Ishikawa (cell line): ENCODE results near the gene CCR5AS.

Experiments used
- CEBPB ChIP-seq: IDR thresholded peaks from 2 replicates; pipeline ENCODE4 v1.6.1; 2012
- CREB1 ChIP-seq: IDR thresholded peaks from 2 replicates; pipeline ENCODE4 v1.6.1; 2012; ENCODE audit warnings: low read depth
- EGR1 ChIP-seq: IDR thresholded peaks from 2 replicates; pipeline ENCODE4 v1.6.1; 2012
- EP300 ChIP-seq: IDR thresholded peaks from 2 replicates; pipeline ENCODE4 v1.6.1; 2012; ENCODE audit warnings: borderline replicate concordance
- FOXM1 ChIP-seq: IDR thresholded peaks from 2 replicates; pipeline ENCODE4 v1.6.1; 2012; ENCODE audit warnings: low read depth, borderline replicate concordance
- NFIC ChIP-seq: IDR thresholded peaks from 2 replicates; pipeline ENCODE4 v1.6.1; 2012
- RAD21 ChIP-seq: IDR thresholded peaks from 2 replicates; pipeline ENCODE4 v1.6.1; 2012; ENCODE audit warnings: low read depth
- REST ChIP-seq: IDR thresholded peaks from 2 replicates; pipeline ENCODE4 v1.6.1; 2012; ENCODE audit warnings: low read depth, mild to moderate bottlenecking
- TAF1 ChIP-seq: IDR thresholded peaks from 2 replicates; pipeline ENCODE4 v1.6.1; 2012; ENCODE audit warnings: low read depth, mild to moderate bottlenecking
- TCF12 ChIP-seq: IDR thresholded peaks from 2 replicates; pipeline ENCODE4 v1.6.1; 2012; ENCODE audit warnings: low read depth
- TEAD4 ChIP-seq: IDR thresholded peaks from 2 replicates; pipeline ENCODE4 v1.6.1; 2012
- USF1 ChIP-seq: IDR thresholded peaks from 2 replicates; pipeline ENCODE4 v1.6.1; 2012
- YY1 ChIP-seq: IDR thresholded peaks from 2 replicates; pipeline ENCODE4 v1.6.1; 2012; ENCODE audit warnings: low read depth
- ZBTB7A ChIP-seq: IDR thresholded peaks from 2 replicates; pipeline ENCODE4 v1.6.1; 2012; ENCODE audit warnings: low read depth
- TF ChIP-seq, protein P1 (sequence below): IDR thresholded peaks from 2 replicates; pipeline ENCODE4 v1.6.1; 2012

Gene CCR5AS

GRCh38 chr3:46448721-46449120 is 41.9 kb upstream of the CCR5AS start:
- no peak for TF ChIP-seq TAF1
- no peak for TF ChIP-seq FOXM1
- TF ChIP-seq USF1: no peak
- TF ChIP-seq CEBPB: no peak
- no peak for TF ChIP-seq TEAD4
- TF ChIP-seq CREB1: no peak
- no peak for TF ChIP-seq RAD21
- no peak for TF ChIP-seq REST
- no peak for TF ChIP-seq YY1
- TF ChIP-seq ZBTB7A: no peak
- TF ChIP-seq NFIC: no peak

DNA sequence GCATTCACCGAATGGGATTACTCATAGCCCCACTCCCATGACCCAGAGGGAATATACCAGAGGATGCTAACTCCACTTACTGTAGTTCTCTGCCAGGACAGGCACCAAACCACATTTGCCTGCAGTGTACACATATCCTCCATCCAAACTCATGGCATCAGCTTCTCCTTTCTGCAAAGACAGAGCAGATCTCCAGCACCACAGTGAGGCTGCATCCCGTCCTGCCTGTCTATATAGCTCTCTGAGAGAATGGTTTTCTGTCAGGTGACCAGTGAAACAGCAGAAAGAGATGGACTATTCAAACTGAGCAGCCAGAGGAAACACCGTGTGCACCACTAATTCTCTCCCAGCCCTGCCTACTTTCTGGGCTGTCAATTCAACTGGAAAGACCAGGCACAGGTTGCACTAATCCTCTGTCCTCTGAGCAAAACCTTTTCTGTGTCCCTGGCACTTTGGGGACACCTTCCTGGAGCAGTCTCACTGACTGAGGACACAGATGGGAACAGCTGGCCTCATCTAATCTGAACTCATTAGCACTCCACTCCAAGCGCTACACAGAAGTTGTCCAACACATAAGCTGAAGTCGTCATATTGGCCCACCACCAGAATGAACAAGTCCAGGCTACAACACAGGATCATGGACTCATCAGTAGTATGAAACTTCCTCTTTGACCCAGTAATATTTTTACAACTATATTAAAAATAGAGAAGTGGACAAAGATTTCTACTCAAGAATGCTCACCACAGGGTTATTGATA is 40.5 kb upstream of the CCR5AS start:
- TF ChIP-seq YY1 (no peak), TAF1 (no peak), RAD21 (no peak), EP300 (no peak), REST (no peak), FOXM1 (no peak)
- TF ChIP-seq, protein P1, sequence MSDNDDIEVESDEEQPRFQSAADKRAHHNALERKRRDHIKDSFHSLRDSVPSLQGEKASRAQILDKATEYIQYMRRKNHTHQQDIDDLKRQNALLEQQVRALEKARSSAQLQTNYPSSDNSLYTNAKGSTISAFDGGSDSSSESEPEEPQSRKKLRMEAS: no peak

GRCh38 chr3:46442576-46443530 is 36.0 kb upstream of the CCR5AS start:
- TF ChIP-seq TAF1: no peak
- TF ChIP-seq RAD21: peak; percentile 61

GRCh38 chr3:46440531-46441294 is 33.8 kb upstream of the CCR5AS start:
- TF ChIP-seq YY1: no peak
- no peak for TF ChIP-seq ZBTB7A
- TF ChIP-seq NFIC: no peak
- TF ChIP-seq TEAD4: no peak
- TF ChIP-seq CEBPB: no peak
- no peak for TF ChIP-seq EGR1
- TF ChIP-seq USF1: no peak

DNA sequence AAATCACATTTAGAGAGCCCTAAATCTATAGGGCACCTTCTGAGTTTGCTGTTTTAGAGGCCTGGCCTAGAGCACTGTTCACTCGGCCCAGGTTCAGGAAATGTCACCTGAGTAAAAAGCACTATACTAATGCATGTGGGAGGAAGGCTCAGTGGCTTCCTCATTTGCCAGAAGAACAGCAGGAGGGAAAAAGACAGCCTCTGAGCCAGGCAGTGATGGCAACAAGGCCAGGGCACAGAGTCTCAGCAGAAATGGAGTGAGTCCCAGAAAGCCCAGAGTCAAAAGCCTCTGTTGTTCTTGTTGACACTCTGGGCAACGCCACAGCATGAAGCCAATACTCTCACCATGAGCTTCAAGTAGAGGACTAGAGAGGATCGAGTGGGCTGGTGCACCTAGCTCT is 32.0 kb upstream of the CCR5AS start:
- no peak for TF ChIP-seq TCF12
- TF ChIP-seq TAF1: no peak
- TF ChIP-seq NFIC: no peak
- no peak for TF ChIP-seq EGR1
- TF ChIP-seq CEBPB: no peak
- TF ChIP-seq YY1: no peak
- no peak for TF ChIP-seq FOXM1
- no peak for TF ChIP-seq USF1
- no peak for TF ChIP-seq CREB1
- TF ChIP-seq, protein P1: no peak
- no peak for TF ChIP-seq TEAD4
- no peak for TF ChIP-seq REST
- TF ChIP-seq ZBTB7A: no peak
